Measurements from ENCODE around the gene VRK2.

The VRK2 gene

DNA sequence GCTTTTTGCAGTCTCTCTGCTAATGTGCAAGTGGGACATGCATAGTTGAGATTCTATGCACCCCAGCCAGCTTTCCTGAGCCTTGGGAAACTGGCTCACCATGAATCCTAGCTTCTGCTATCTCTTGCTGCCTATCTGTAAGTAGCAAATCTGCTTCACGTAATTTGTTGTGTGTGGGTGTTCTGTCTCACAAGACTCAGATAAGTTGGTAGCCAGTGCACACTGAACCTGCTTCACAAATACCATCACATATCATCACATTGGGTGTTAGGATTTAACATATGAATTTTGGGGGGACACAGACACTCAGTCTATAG, 13.9 kb upstream of the VRK2 start:
- no peak overlapping the region for H3K27ac ChIP-seq (ENCODE audit: low read depth, low read length)
- no peaks in the 10 kb centered on the region for H3K9me3 ChIP-seq (ENCODE audit: control insufficient read depth in 5 of 5, low read length in 5 of 5)
- H3K4me1 ChIP-seq (ENCODE audit: control insufficient read depth in 5 of 5, insufficient read depth in 5 of 5, low read length in 5 of 5), result no peaks in the 10 kb centered on the region
- H3K27me3 ChIP-seq (ENCODE audit: control insufficient read depth in 5 of 5, insufficient read depth in 4 of 5, low read length in 5 of 5), result no peaks in the 10 kb centered on the region
- H3K9ac ChIP-seq (ENCODE audit: low read length in 5 of 5), result no peak overlapping the region
- no peak overlapping the region for H3K4me3 ChIP-seq (ENCODE audit: low read depth in 1 of 5, low read length in 5 of 5)
- peaks cover 0 to 8% (median 0%) of the 10 kb centered on the region in 5 donors for H3K36me3 ChIP-seq (ENCODE audit: control insufficient read depth in 5 of 5, insufficient read depth in 5 of 5, low read length in 5 of 5)

DNA sequence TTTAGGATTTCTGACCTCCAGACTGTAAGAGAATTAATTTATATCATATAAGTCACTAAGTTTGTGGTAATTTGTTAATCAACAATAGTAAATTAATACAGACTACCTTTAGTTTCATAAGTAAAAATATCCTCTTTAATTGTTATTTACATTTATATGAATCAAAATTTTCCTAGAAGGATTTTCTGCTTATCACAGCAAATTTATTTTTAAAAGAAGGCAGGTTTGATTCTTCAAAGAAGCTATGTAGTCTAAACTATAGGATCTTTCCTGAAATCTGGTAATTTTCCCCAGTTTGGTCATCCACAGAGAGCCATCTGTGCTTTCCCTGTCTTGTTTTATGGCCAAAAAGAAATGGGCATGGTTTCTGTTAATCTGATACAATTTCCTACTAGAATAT, 13.1 kb upstream of the VRK2 start:
- Histone ChIP-seq H3K4me1 (ENCODE audit: control insufficient read depth in 5 of 5, insufficient read depth in 5 of 5, low read length in 5 of 5) (no peaks in the 10 kb centered on the region), H3K9me3 (ENCODE audit: control insufficient read depth in 5 of 5, low read length in 5 of 5) (no peaks in the 10 kb centered on the region), H3K36me3 (ENCODE audit: control insufficient read depth in 5 of 5, insufficient read depth in 5 of 5, low read length in 5 of 5) (peaks cover 0 to 8% (median 0%) of the 10 kb centered on the region in 5 donors), H3K27me3 (ENCODE audit: control insufficient read depth in 5 of 5, insufficient read depth in 4 of 5, low read length in 5 of 5) (no peaks in the 10 kb centered on the region), H3K9ac (ENCODE audit: low read length in 5 of 5) (no peak overlapping the region), H3K27ac (ENCODE audit: low read depth, low read length) (no peak overlapping the region), H3K4me3 (ENCODE audit: low read depth in 1 of 5, low read length in 5 of 5) (no peak overlapping the region)

DNA sequence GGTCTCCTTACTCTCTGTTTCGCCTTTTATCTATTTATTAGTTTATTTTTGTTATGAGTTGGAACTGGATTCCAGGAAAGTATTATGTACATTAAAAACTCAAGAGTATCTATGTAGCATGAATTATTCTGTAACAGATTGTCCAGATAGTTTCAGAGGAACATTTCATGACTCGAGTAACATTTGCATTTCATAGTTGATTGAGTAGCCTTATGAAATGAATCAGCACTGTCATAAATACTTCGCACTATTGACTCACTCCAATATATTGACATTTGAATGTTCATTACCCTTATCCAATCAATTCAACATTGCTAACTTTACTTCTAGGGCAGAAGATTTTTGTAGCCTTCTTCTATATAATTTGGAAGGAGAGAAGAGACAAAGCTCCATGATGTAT, 11.3 kb upstream of the VRK2 start:
- H3K9ac ChIP-seq (ENCODE audit: low read length in 5 of 5), result no peak overlapping the region
- peaks cover 0 to 6% (median 0%) of the 10 kb centered on the region in 5 donors for H3K4me1 ChIP-seq (ENCODE audit: control insufficient read depth in 5 of 5, insufficient read depth in 5 of 5, low read length in 5 of 5)
- H3K9me3 ChIP-seq (ENCODE audit: control insufficient read depth in 5 of 5, low read length in 5 of 5), result no peaks in the 10 kb centered on the region
- H3K27ac ChIP-seq (ENCODE audit: low read depth, low read length), result no peak overlapping the region
- H3K27me3 ChIP-seq (ENCODE audit: control insufficient read depth in 5 of 5, insufficient read depth in 4 of 5, low read length in 5 of 5), result no peaks in the 10 kb centered on the region
- no peak overlapping the region for H3K4me3 ChIP-seq (ENCODE audit: low read depth in 1 of 5, low read length in 5 of 5)
- peaks cover 0 to 8% (median 0%) of the 10 kb centered on the region in 5 donors for H3K36me3 ChIP-seq (ENCODE audit: control insufficient read depth in 5 of 5, insufficient read depth in 5 of 5, low read length in 5 of 5)

DNA sequence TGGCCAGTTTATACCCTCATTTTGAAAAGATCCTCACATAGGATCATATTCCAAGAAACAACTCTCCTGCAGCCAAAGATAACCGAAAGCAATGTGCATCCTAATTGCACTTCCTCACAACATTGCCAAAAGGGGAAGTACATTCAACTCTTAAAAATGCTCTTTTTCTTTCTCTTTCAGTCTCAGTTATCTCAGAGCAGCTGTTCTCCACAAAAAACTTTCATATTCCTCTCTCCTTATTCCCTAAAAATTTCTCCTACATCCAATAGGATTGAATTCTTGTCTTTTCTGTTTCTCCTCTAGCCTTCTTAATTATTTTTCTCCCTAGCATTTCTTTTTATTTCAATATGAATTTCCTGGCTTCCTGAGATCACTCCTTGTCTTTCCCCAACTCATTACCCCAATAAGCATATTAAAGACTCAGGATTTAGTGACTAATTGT, 7.4 kb upstream of the VRK2 start:
- Histone ChIP-seq H3K9me3 (ENCODE audit: control insufficient read depth in 5 of 5, low read length in 5 of 5) (no peaks in the 10 kb centered on the region), H3K27ac (ENCODE audit: low read depth, low read length) (no peak overlapping the region), H3K4me3 (ENCODE audit: low read depth in 1 of 5, low read length in 5 of 5) (peak overlapping the region in 1 of 5 donors; percentile 3), H3K9ac (ENCODE audit: low read length in 5 of 5) (no peak overlapping the region), H3K36me3 (ENCODE audit: control insufficient read depth in 5 of 5, insufficient read depth in 5 of 5, low read length in 5 of 5) (peaks cover 0 to 8% (median 0%) of the 10 kb centered on the region in 5 donors), H3K27me3 (ENCODE audit: control insufficient read depth in 5 of 5, insufficient read depth in 4 of 5, low read length in 5 of 5) (no peaks in the 10 kb centered on the region), H3K4me1 (ENCODE audit: control insufficient read depth in 5 of 5, insufficient read depth in 5 of 5, low read length in 5 of 5) (peaks cover 0 to 6% (median 0%) of the 10 kb centered on the region in 5 donors)

DNA sequence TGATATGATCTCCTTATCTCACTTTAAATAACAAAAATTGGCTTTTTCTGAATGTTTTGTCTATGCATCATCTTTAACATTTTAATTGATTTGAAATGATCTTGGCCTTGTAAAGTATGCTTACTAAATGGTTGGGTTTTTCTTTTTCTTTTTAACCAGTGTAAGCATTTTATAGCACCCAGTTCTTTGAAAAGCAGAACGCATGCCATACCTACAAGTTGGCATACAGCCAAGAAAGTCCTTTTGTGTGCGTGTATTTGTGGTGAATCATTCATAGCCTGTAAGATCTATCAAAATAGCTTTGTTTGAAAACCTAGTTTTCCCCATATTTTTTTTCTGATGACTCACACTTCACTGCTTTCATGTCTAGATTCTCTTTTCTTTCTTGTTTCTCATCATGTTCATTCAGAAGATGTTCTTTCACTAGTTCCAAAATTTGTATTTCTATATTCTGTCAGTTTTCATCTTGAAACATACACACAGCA, 4.1 kb upstream of the VRK2 start:
- no peaks in the 10 kb centered on the region for H3K36me3 ChIP-seq (ENCODE audit: control insufficient read depth in 5 of 5, insufficient read depth in 5 of 5, low read length in 5 of 5)
- H3K9ac ChIP-seq (ENCODE audit: low read length in 5 of 5), result no peak overlapping the region
- no peaks in the 10 kb centered on the region for H3K27me3 ChIP-seq (ENCODE audit: control insufficient read depth in 5 of 5, insufficient read depth in 4 of 5, low read length in 5 of 5)
- no peaks in the 10 kb centered on the region for H3K9me3 ChIP-seq (ENCODE audit: control insufficient read depth in 5 of 5, low read length in 5 of 5)
- no peak overlapping the region for H3K4me3 ChIP-seq (ENCODE audit: low read depth in 1 of 5, low read length in 5 of 5)
- no peak overlapping the region for H3K27ac ChIP-seq (ENCODE audit: low read depth, low read length)
- H3K4me1 ChIP-seq (ENCODE audit: control insufficient read depth in 5 of 5, insufficient read depth in 5 of 5, low read length in 5 of 5), result peaks cover 0 to 19% (median 13%) of the 10 kb centered on the region in 5 donors

DNA sequence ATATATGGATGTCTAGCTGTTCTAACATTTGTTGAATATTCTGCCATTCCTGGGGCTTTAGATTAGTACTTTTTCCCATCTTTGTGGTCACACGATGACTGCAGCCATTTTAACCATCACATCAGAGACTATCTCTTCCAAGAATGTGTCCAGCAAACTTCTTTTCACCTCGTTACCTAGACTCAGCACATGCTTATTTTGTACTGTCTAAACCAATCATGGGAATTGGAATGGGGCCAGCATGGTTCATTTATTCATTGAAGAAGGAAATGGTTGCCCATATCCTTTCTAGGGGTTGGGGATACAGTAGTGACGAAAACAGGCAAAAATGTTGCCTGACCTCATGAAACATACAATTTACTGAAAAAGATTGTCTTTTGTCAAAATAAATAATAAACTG, 2.5 kb upstream of the VRK2 start:
- H3K4me1 ChIP-seq (ENCODE audit: control insufficient read depth in 5 of 5, insufficient read depth in 5 of 5, low read length in 5 of 5), result peaks cover 0 to 21% (median 17%) of the 10 kb centered on the region in 5 donors
- no peaks in the 10 kb centered on the region for H3K9me3 ChIP-seq (ENCODE audit: control insufficient read depth in 5 of 5, low read length in 5 of 5)
- H3K4me3 ChIP-seq (ENCODE audit: low read depth in 1 of 5, low read length in 5 of 5), result no peak overlapping the region
- H3K36me3 ChIP-seq (ENCODE audit: control insufficient read depth in 5 of 5, insufficient read depth in 5 of 5, low read length in 5 of 5), result peaks cover 0 to 1% (median 0%) of the 10 kb centered on the region in 5 donors
- no peak overlapping the region for H3K9ac ChIP-seq (ENCODE audit: low read length in 5 of 5)
- no peaks in the 10 kb centered on the region for H3K27me3 ChIP-seq (ENCODE audit: control insufficient read depth in 5 of 5, insufficient read depth in 4 of 5, low read length in 5 of 5)
- H3K27ac ChIP-seq (ENCODE audit: low read depth, low read length), result no peak overlapping the region

DNA sequence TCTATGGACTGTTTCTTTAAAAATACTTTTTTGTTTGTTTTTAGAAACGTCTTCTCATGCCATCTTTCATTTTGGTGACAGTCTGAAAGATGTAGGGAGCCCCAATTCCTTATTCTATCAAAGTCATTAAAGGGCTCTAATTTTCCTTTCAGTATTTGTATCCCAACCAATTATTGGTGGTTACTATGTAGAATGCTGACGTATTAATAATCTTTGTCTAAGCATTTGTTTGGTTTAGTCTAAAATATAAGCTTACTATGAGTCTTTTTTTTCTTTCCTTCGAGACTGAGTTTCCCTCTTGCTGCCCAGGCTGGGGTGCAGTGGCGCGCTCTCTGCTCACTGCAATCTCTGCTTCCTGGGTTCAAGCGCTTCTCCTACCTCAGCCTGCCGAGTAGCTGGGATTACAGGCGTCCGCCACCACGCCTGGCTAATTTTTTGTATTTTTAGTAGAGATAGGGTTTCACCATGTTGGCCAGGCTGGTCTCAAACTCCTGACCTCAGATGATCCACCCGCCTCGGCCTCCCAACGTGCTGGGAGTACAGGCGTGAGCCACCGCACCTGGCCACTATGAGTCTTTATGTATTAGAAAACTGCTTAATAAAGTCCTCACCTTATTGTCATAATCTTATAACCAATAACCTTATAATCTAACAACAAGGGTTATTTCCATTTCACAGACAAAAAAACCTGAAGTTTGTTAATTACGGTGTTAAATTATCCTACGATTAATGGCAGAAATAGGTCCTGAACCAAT, 849 bp upstream of the VRK2 start:
- Histone ChIP-seq H3K36me3 (ENCODE audit: control insufficient read depth in 5 of 5, insufficient read depth in 5 of 5, low read length in 5 of 5) (peaks cover 0 to 9% (median 0%) of the 10 kb centered on the region in 5 donors), H3K9ac (ENCODE audit: low read length in 5 of 5) (peak overlapping the region; percentile 89 to 97 (median 93))

DNA sequence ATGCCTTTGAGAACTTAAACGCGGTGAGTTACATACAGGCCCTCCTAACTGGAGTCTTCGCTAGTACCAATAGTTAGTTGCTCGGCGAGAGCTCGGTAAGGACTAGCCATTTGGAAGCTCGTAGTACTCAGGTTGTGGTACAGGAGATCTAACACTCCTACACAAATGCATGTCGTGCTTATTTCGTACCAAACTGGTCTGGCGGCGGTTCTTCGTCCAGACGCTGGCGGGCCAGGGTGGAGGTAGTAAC, 346 bp upstream of the VRK2 start:
- Histone ChIP-seq H3K9me3 (ENCODE audit: control insufficient read depth in 5 of 5, low read length in 5 of 5) (no peaks in the 10 kb centered on the region), H3K27ac (ENCODE audit: low read depth, low read length) (peak overlapping the region; percentile 84), H3K36me3 (ENCODE audit: control insufficient read depth in 5 of 5, insufficient read depth in 5 of 5, low read length in 5 of 5) (peaks cover 0 to 9% (median 0%) of the 10 kb centered on the region in 5 donors), H3K4me1 (ENCODE audit: control insufficient read depth in 5 of 5, insufficient read depth in 5 of 5, low read length in 5 of 5) (peaks cover 0 to 21% (median 17%) of the 10 kb centered on the region in 5 donors), H3K9ac (ENCODE audit: low read length in 5 of 5) (peak overlapping the region; percentile 89 to 97 (median 93)), H3K4me3 (ENCODE audit: low read depth in 1 of 5, low read length in 5 of 5) (peak overlapping the region; percentile 59 to 96 (median 75)), H3K27me3 (ENCODE audit: control insufficient read depth in 5 of 5, insufficient read depth in 4 of 5, low read length in 5 of 5) (no peaks in the 10 kb centered on the region)

More for the DNA sequence above, 849 bp upstream of the VRK2 start:
- Histone ChIP-seq H3K4me3 (ENCODE audit: low read depth in 1 of 5, low read length in 5 of 5) (peak overlapping the region; percentile 59 to 96 (median 75)), H3K27ac (ENCODE audit: low read depth, low read length) (peak overlapping the region; percentile 84), H3K9me3 (ENCODE audit: control insufficient read depth in 5 of 5, low read length in 5 of 5) (no peaks in the 10 kb centered on the region), H3K27me3 (ENCODE audit: control insufficient read depth in 5 of 5, insufficient read depth in 4 of 5, low read length in 5 of 5) (no peaks in the 10 kb centered on the region), H3K4me1 (ENCODE audit: control insufficient read depth in 5 of 5, insufficient read depth in 5 of 5, low read length in 5 of 5) (peaks cover 0 to 21% (median 17%) of the 10 kb centered on the region in 5 donors)

DNA sequence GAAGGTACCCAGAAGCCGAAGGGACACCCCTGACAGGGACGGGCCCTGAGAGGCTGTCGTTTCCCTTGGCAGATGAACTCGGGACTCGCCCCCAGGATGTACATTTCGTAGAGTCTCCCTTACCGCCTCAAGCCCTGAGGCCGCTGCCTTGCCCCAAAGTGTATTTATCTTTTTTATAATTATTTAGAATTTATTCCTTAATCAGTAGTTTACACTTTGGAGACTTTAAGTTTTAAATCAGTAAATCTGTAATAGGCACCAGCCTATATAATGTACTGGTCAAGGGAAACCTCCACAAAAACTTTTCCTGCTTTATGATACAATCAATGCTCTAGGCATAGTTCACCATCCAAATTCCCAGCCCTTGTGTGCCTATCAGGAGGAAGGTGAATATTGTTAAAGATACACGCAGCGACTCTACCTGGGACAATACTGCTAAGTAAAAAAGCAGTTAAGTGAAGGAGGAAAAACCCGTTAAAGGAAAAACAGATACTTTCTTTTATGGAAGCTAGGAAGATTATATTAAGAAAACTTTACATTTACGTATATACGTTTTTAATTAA, 848 bp downstream of the VRK2 start:
- peaks cover 0 to 21% (median 17%) of the 10 kb centered on the region in 5 donors for H3K4me1 ChIP-seq (ENCODE audit: control insufficient read depth in 5 of 5, insufficient read depth in 5 of 5, low read length in 5 of 5)
- peak overlapping the region; percentile 59 to 96 (median 75) for H3K4me3 ChIP-seq (ENCODE audit: low read depth in 1 of 5, low read length in 5 of 5)
- H3K27me3 ChIP-seq (ENCODE audit: control insufficient read depth in 5 of 5, insufficient read depth in 4 of 5, low read length in 5 of 5), result no peaks in the 10 kb centered on the region

DNA sequence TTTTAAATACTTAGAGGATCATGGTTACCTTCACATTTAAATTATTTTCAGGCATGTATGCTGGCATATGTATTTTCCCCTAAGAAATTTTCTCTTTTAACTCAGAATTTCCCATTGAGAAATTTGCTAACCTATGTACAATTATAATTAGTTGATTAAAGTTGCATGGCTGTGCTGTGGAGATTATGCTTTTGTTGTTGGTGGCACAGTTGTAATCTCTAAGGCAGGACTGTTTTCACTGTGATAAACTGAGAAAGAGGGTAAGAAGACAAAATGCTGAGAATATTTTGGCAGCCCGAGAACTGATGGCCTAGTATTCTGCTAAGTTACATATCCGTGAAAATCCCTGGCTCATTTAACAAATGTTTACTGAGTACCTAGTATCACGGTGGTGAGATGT, 1.4 kb downstream of the VRK2 start:
- Histone ChIP-seq H3K36me3 (ENCODE audit: control insufficient read depth in 5 of 5, insufficient read depth in 5 of 5, low read length in 5 of 5) (peaks cover 0 to 9% (median 0%) of the 10 kb centered on the region in 5 donors), H3K27ac (ENCODE audit: low read depth, low read length) (peak overlapping the region; percentile 42), H3K9me3 (ENCODE audit: control insufficient read depth in 5 of 5, low read length in 5 of 5) (no peaks in the 10 kb centered on the region), H3K4me3 (ENCODE audit: low read depth in 1 of 5, low read length in 5 of 5) (no peak overlapping the region), H3K9ac (ENCODE audit: low read length in 5 of 5) (peak overlapping the region in 2 of 5 donors; percentile 93), H3K4me1 (ENCODE audit: control insufficient read depth in 5 of 5, insufficient read depth in 5 of 5, low read length in 5 of 5) (peaks cover 0 to 21% (median 17%) of the 10 kb centered on the region in 5 donors), H3K27me3 (ENCODE audit: control insufficient read depth in 5 of 5, insufficient read depth in 4 of 5, low read length in 5 of 5) (no peaks in the 10 kb centered on the region)

More for the DNA sequence above, 848 bp downstream of the VRK2 start:
- no peaks in the 10 kb centered on the region for H3K9me3 ChIP-seq (ENCODE audit: control insufficient read depth in 5 of 5, low read length in 5 of 5)
- H3K27ac ChIP-seq (ENCODE audit: low read depth, low read length), result peak overlapping the region; percentile 84
- peaks cover 0 to 9% (median 0%) of the 10 kb centered on the region in 5 donors for H3K36me3 ChIP-seq (ENCODE audit: control insufficient read depth in 5 of 5, insufficient read depth in 5 of 5, low read length in 5 of 5)
- peak overlapping the region; percentile 48 to 97 (median 93) for H3K9ac ChIP-seq (ENCODE audit: low read length in 5 of 5)
